HG02678 (cell line): Measurements from ENCODE around the gene LEMD1.

Source experiments
- ATAC-seq: cut with Tn5 transposase; IDR thresholded peaks from one replicate; pipeline ENCODE4 v1.9.1; 2021; ENCODE audit warnings: mild to moderate bottlenecking, moderate library complexity; ENCODE audit not compliant: unreplicated experiment

The LEMD1 gene

GRCh38 chr1:205337481-205337880 lies 84.4 kb downstream of the LEMD1 start:
- no peak for ATAC-seq

GRCh38 chr1:205335692-205336091 lies 86.2 kb downstream of the LEMD1 start:
- no peak for ATAC-seq

GRCh38 chr1:205332015-205332791 lies 89.7 kb downstream of the LEMD1 start:
- ATAC-seq: no peak
